Activated CD4-positive, CD25-positive, alpha-beta regulatory T cell treated with anti-CD3 and anti-CD28 coated beads, Interleukin-2, amount 50 U/mL, for 72 hours (primary cell): Measurements from ENCODE around the gene IFT43.

ENCODE experiments used
- DNase-seq: peaks from one replicate; pipeline ENCODE4 v3.0.0; 2021

The IFT43 gene

GRCh38 chr14:76115010-76115422 lies 129.5 kb downstream of the IFT43 start:
- no peak for DNase-seq

DNA sequence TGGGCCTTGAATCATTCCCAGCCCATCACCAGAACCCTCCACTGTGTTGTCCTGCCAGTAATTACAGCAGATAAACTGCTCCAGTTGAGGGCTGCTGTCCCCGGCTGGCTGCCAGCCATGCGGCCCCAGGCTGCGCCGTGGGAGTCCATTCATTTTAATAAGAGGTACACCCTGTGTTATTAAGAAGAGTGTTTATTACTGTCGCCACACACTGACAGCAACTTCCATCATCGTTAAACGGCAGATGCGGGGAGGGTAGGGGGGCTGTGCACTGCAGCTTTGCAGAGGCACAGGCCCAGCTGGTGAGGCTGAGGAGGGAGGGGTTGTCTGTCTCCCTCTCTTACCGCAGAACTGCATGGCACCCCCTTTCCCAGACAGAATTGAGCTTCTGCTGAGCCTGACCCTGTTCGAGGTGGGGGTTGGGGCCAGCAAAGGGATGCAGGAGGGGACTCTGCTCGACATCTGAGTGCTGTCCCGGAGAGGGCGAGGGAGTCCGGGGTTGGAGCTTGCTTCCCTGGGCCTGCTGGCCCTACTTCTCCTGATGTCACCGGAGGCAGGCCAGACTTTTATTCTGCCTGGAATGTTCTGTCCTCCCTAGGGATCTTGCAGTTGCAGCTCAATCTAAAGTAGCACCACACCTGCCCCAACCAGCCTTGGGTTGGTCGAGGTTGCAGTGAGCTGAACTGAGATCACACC lies 132.4 kb downstream of the IFT43 start:
- no peak for DNase-seq

DNA sequence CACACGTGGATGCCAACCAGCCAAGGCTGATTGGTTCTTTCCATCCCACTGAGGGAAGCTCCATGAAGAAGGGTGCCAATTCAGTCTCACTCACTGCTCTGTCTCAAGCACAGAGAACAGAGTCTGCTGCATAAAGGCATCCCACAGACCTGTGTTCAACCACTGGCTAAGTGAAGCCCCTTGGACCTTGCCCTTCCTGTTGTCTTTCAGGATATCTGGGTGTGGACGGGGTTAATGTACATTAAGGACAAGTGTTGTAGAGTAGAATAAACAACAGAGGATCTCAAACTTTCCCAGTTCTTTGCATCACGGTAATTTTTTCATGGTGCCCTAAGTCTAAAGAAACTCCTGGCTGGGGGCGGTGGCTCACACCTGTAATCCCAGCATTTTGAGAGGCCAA lies 133.0 kb downstream of the IFT43 start:
- no peak for DNase-seq

GRCh38 chr14:76121089-76121748 lies 135.7 kb downstream of the IFT43 start:
- DNase-seq = no peak

GRCh38 chr14:76123426-76124225 lies 138.1 kb downstream of the IFT43 start:
- DNase-seq = no peak

DNA sequence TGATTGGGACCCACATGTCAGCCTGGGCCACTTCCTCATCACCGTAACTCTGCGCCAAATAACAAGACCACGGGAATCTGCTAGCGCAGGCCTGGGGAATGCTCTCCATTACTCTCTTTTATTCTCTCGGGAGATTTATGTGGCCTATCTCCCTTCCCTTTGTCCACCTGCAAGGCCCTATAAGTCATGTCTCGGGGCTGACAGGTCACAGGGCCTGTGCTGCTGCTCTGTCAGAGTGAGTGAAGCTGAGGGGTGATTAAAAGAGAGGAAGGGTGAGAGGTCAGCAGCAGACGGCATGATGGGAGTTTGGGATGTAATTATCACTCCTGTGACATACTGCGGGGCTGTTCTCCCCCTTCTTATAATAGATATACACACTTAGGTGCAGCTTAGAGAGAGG lies 139.9 kb downstream of the IFT43 start:
- DNase-seq = no peak

DNA sequence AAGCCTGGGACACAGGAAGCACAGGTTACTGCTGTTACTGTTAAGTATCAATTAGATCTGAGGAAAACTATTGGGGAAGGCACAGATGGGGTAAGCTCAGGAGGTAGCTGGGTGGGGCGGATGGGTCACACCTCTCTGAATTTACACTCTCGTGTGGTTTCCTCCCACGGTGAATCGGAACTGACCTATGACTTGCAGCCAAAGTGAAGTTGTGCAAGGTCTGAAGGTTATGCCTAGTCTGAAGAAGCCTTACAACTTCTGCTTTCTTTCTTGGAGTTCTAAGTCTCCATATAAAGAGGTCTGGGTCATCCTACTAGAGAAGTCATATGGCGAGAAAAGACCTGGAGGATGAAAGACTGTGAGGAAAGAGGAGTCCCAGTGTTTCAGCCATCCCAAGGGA lies 140.5 kb downstream of the IFT43 start:
- DNase-seq = no peak

DNA sequence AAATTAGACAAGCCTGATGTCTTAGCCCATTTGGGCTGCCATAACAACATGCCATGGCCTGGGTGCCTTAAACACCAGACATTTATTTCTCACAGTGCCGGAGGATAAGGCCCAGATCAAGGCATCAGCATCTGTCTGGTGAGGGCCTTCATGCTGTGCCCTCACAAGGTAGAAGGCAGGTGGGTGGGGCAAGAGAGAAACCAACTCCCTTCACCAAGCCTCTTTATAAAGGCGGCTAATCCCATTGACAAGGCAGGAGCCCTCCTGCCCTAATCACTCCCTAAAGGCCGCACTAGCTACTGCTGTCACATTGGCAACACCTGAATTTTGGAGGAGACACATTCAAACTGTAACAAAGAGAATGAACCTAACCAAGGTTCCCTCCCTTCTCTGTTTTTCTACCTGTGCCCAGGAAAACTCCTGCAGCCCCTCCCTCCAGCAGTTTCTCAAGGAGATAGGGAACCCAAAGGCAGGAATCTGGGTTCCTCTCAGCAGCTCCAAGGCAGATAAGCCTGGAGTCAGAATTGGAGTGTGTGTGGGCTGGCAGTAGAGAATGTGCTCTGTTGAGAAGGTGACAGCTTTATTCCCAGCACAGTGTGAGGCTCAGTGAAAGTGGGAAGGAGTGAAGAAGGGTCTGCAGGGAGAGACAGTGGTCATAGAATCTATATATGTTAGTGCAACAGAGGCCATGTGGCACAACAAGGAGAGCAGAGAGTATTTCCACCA lies 144.5 kb downstream of the IFT43 start:
- no peak for DNase-seq

- peak; percentile 1 for DNase-seq
Measured at GRCh38 chr14:76131071-76131965, 145.8 kb downstream of the IFT43 start.

GRCh38 chr14:76133103-76133502 lies 147.5 kb downstream of the IFT43 start:
- DNase-seq = no peak
